K562 (cell line): ENCODE results near the gene MRPL40. TPM values are rescaled to one million over a fixed set of nuclear protein-coding genes. Genes with fewer than 3 reads are reported as not detected.

ENCODE experiments used
- ADNP ChIP-seq: fragments of 200-800 bp; sonication (Bioruptor generic); IDR thresholded peaks from 2 replicates; pipeline ENCODE4 v1.6.1; 2016; ENCODE audit warnings: missing genetic modification characterization, missing compliant biosample characterization
- CBFA2T2 ChIP-seq: fragments of 450-650 bp; conservative IDR thresholded peaks from 2 replicates; pipeline ENCODE4 v1.6.1; 2017; ENCODE audit warnings: mild to moderate bottlenecking
- HMG20A ChIP-seq: fragments of 450-650 bp; formaldehyde crosslinking; conservative IDR thresholded peaks from 2 replicates; pipeline ENCODE4 v1.4.0; 2020; ENCODE audit warnings: mild to moderate bottlenecking, mixed read lengths
- HSF4 ChIP-seq: fragments of 250-450 bp; sonication (Bioruptor Pico); IDR thresholded peaks from 2 replicates; pipeline ENCODE4 v2.1.2; 2022; ENCODE audit warnings: mild to moderate bottlenecking, moderate library complexity, borderline replicate concordance
- KAT7 ChIP-seq: sonication (generic); formaldehyde crosslinking; IDR thresholded peaks from 2 replicates; pipeline ENCODE4 v1.8.0; 2022; ENCODE audit warnings: missing genetic modification reagents, mild to moderate bottlenecking, borderline replicate concordance
- KLF16 ChIP-seq: IDR thresholded peaks from 2 replicates; pipeline ENCODE4 v1.6.1; 2016; ENCODE audit warnings: antibody characterized with exemption
- KLF6 ChIP-seq: fragments of 250-450 bp; sonication (Bioruptor Pico); IDR thresholded peaks from 2 replicates; pipeline ENCODE4 v1.4.0; 2020; ENCODE audit warnings: mild to moderate bottlenecking, moderate library complexity, borderline replicate concordance
- MCM7 ChIP-seq, 2 experiments: fragments of 450-650 bp; IDR thresholded peaks; 2 replicates each; pipeline ENCODE4 v1.6.1; 2016 to 2018
- PBX2 ChIP-seq, 2 experiments: IDR thresholded peaks in 1 of 2; conservative IDR thresholded peaks in 1 of 2; 2 replicates each; pipeline ENCODE4 v1.6.1; 2016; ENCODE audit warnings: low read depth in 2 of 2, mild to moderate bottlenecking in 1 of 2, missing compliant biosample characterization in 1 of 2, missing genetic modification characterization in 1 of 2, moderate library complexity in 1 of 2
- RBBP5 ChIP-seq: fragments of 200-600 bp; sonication (generic); IDR thresholded peaks from 2 replicates; pipeline ENCODE4 v1.6.1; 2012; ENCODE audit warnings: borderline replicate concordance, mild to moderate bottlenecking, low read length, control low read depth, inconsistent platforms; ENCODE audit not compliant: insufficient read depth, poor library complexity, severe bottlenecking
- TGIF2 ChIP-seq: sonication (generic); formaldehyde crosslinking; IDR thresholded peaks from 2 replicates; pipeline ENCODE4 v1.8.1; 2022; ENCODE audit warnings: mild to moderate bottlenecking, missing genetic modification reagents, moderate library complexity
- ZKSCAN3 ChIP-seq: fragments of 250-450 bp; sonication (Bioruptor Pico); IDR thresholded peaks from 2 replicates; pipeline ENCODE4 v1.4.0; 2020
- ZNF347 ChIP-seq: fragments of 450-650 bp; formaldehyde crosslinking; IDR thresholded peaks from 2 replicates; pipeline ENCODE4 v1.4.0; 2020; ENCODE audit warnings: low read depth, mild to moderate bottlenecking, moderate library complexity
- ZNF384 ChIP-seq: IDR thresholded peaks from 2 replicates; pipeline ENCODE4 v1.6.1; 2012; ENCODE audit warnings: low read depth, low read length, improper control_type of control experiment
- ZNF830 ChIP-seq: fragments of 250-450 bp; sonication (Bioruptor Pico); IDR thresholded peaks from 2 replicates; pipeline ENCODE4 v1.5.0; 2021; ENCODE audit warnings: mild to moderate bottlenecking
- polyA plus RNA-seq, 8 experiments: library from polyadenylated mRNA; depleted of rRNA in 4 of 8; stranded (reverse) in 5 of 8; unstranded in 3 of 8; fragments of >200 nt; fragmentation: Nextera tagmentation in 2 of 8; fragmentation: Illumina TruSeq in 1 of 8; extraction: Ambion mirVana in 2 of 8; extraction: Trizol in 1 of 8; gene quantifications; 2 replicates each; pipeline versions ENCODE4 v1.2.1 to v1.2.3, GENCODE V29; 2011 to 2014; ENCODE audit warnings: inconsistent platforms in 1 of 8, missing spikeins in 1 of 8
- total RNA-seq, 7 experiments: library from RNA; depleted of rRNA in 6 of 7; stranded (reverse); fragments of >200 nt in 6 of 7; fragmentation: Illumina TruSeq in 2 of 7; extraction: Trizol in 2 of 7; gene quantifications; 2 replicates each; pipeline versions ENCODE4 v1.2.1 to v1.2.3, GENCODE V29; 2011 to 2021; ENCODE audit warnings: low replicate concordance in 1 of 7
- TF ChIP-seq, protein P1 (sequence below): fragments of 250-450 bp; sonication (Bioruptor Pico); IDR thresholded peaks from 2 replicates; pipeline ENCODE4 v1.5.0; 2022; ENCODE audit warnings: mild to moderate bottlenecking
- TF ChIP-seq, protein P2 (sequence below): fragments of 250-450 bp; sonication (Bioruptor Pico); IDR thresholded peaks from 2 replicates; pipeline ENCODE4 v1.5.1; 2021; ENCODE audit warnings: mild to moderate bottlenecking
- TF ChIP-seq, protein P3 (sequence below): fragments of 250-450 bp; sonication (Bioruptor Pico); IDR thresholded peaks from 2 replicates; pipeline ENCODE4 v1.5.0; 2021

Gene MRPL40
- total and polyA plus RNA-seq, 9 of the 15 experiments (the other 6 are each of a cell fraction or from before 2014, with no cell fraction given): 132 to 652 (median 208) TPM

GRCh38 chr22:19479355-19480172 is 47.2 kb downstream of the MRPL40 start, which contains the start of gene CDC45 (continued):
- TF ChIP-seq, protein P1, sequence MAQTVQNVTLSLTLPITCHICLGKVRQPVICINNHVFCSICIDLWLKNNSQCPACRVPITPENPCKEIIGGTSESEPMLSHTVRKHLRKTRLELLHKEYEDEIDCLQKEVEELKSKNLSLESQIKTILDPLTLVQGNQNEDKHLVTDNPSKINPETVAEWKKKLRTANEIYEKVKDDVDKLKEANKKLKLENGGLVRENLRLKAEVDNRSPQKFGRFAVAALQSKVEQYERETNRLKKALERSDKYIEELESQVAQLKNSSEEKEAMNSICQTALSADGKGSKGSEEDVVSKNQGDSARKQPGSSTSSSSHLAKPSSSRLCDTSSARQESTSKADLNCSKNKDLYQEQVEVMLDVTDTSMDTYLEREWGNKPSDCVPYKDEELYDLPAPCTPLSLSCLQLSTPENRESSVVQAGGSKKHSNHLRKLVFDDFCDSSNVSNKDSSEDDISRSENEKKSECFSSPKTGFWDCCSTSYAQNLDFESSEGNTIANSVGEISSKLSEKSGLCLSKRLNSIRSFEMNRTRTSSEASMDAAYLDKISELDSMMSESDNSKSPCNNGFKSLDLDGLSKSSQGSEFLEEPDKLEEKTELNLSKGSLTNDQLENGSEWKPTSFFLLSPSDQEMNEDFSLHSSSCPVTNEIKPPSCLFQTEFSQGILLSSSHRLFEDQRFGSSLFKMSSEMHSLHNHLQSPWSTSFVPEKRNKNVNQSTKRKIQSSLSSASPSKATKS (CRISPR knock-in tag): peak; percentile 70; the same call in 1 of the 2 replicates
- TF ChIP-seq, protein P2, sequence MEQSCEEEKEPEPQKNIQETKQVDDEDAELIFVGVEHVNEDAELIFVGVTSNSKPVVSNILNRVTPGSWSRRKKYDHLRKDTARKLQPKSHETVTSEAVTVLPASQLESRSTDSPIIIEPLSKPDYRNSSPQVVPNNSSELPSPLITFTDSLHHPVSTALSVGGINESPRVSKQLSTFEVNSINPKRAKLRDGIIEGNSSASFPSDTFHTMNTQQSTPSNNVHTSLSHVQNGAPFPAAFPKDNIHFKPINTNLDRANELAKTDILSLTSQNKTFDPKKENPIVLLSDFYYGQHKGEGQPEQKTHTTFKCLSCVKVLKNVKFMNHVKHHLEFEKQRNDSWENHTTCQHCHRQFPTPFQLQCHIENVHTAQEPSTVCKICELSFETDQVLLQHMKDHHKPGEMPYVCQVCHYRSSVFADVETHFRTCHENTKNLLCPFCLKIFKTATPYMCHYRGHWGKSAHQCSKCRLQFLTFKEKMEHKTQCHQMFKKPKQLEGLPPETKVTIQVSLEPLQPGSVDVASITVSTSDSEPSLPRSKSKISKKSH: peak; percentile 57; the same call in 1 of the 2 replicates
- no peak for TF ChIP-seq KAT7 (CRISPR knock-in tag)
- peak; percentile 99 for TF ChIP-seq RBBP5
- TF ChIP-seq ADNP (tag): no peak
- TF ChIP-seq KLF16: no peak
- TF ChIP-seq KLF6 (CRISPR knock-in tag): peak; percentile 95; the same call in 1 of the 2 replicates
- TF ChIP-seq, protein P3, sequence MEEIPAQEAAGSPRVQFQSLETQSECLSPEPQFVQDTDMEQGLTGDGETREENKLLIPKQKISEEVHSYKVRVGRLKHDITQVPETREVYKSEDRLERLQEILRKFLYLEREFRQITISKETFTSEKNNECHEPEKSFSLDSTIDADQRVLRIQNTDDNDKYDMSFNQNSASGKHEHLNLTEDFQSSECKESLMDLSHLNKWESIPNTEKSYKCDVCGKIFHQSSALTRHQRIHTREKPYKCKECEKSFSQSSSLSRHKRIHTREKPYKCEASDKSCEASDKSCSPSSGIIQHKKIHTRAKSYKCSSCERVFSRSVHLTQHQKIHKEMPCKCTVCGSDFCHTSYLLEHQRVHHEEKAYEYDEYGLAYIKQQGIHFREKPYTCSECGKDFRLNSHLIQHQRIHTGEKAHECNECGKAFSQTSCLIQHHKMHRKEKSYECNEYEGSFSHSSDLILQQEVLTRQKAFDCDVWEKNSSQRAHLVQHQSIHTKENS: no peak
- 0 out of 2 replicates have a peak, but pooled peaks have one; percentile 63 for TF ChIP-seq HMG20A (CRISPR knock-in tag)
- no peak; the same call in 1 of the 2 replicates for TF ChIP-seq ZNF384
- no peak for TF ChIP-seq ZNF830 (CRISPR knock-in tag)
- no peak for TF ChIP-seq HSF4 (CRISPR knock-in tag)
- no peak for TF ChIP-seq ZNF347
- no peak for TF ChIP-seq PBX2 (CRISPR knock-in tag; IDR thresholded peaks at IDR 0.05; ENCODE audit: low read depth)
- TF ChIP-seq PBX2 (tag; conservative IDR thresholded peaks at IDR 0.05; ENCODE audit: low read depth): peak; percentile 85
- no peak for TF ChIP-seq ZKSCAN3 (CRISPR knock-in tag)
- TF ChIP-seq TGIF2 (CRISPR knock-in tag): no peak
- no peak for TF ChIP-seq CBFA2T2
- no peak for TF ChIP-seq MCM7 (IDR thresholded peaks at IDR 0.05)
